Measurements from ENCODE around the gene NRG2.

The NRG2 gene

DNA sequence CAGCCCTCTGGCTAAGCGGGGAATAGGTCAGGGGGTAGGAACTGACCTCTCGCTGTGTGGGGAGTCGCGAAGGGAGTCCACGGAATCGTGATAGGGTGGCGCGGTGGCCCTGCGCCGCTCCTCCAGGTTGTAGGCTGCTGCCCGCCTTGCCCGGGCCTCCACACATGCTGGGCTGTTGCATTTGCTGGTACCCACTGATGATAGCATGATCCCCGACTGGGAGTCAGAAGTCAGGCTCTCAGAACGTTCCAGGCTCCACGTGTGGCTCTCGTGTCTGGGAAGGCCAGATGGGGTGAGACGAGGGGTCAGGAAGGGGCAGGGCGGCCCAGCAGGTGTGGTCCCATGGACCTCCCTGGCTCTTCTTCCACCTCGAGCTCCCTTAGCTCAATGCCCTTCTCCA is 191.5 kb downstream of the NRG2 start:
- no peak for DNase-seq

DNA sequence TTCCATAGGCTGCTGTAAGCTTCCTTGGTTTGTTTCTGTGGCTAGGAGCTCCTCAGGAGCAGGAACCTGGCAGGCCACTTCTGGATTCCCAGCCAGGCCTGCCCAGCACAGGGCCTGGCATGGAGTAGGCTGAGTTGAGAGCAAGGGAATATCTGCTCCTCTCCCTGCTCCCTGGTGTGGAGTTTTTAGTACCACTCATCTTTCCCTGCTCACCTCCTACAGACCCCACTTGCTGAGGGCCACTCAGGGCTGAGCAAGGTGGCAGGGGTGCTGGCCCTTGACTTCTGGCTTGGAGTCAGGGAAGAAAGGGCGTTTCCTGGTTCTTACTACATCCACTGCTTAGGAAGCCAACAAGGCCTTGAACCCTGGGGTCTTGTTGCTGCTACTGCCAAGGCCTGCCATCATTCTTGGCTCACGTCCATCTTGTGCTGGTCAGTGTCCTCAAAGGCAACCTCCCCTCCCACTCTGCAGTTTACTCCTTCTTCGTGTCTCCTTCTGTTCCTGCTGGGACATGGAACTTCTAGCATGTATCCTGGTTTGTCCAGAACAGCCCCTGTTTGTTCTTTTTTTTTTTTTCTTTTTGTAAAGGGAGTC is 192.6 kb downstream of the NRG2 start:
- no peak for DNase-seq

DNA sequence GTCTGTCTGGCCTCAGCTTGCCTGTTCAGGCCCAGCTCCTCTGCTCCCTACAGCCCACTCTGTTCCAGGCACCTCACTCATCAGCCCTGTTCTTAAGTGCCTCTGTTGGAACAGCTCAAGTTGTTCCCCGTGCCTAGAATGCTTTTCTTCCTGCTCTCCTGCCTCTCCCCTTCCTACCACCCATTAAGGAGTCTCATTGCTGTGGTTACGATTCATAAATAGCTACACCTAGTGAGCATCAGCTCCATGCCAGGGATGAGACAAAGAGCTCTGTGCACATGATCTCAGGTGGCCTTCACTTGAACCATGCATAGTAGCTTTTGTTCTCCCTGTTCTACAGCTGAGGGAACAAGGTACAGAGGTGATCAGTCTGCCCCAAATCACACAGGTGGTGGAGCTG is 193.2 kb downstream of the NRG2 start:
- no peak for DNase-seq

GRCh38 chr5:139849501-139849900 is 193.6 kb downstream of the NRG2 start:
- no peak for DNase-seq

DNA sequence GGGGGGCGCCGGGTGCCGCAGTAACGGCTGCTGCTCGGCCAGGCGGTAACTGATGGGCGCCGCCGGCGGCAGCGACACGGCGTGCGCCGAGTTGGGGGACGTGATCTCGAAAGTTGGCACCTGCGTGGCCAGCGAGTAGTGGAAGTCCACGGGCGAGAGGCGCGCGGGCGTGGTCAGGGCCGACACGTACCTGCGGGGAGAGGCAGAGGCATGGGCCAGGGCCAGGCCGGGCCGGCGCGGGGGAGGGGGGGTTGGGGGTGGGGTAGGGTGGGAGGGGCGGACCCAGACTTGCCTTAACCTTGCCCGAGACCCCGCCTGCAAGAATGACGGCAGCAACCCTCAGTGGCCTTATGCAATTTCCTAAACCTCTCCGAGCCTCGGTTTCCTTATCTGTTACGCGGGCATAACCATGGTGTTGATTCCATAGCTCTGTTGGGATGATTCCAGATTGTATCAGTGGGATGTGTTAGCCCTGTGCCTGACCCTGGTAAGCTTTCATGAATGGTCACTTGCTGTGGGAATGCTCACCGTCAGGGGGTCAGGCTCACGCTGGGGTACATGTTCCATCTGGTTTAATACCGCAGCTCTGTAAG is 194.5 kb downstream of the NRG2 start:
- peak; percentile 13 to 32 for DNase-seq

- DNase-seq: peak; percentile 64 to 67
These were observed 195.2 kb downstream of the NRG2 start for GRCh38 chr5:139847790-139848507.

- no peak for DNase-seq
These were observed 196.0 kb downstream of the NRG2 start for GRCh38 chr5:139847091-139847490.

DNA sequence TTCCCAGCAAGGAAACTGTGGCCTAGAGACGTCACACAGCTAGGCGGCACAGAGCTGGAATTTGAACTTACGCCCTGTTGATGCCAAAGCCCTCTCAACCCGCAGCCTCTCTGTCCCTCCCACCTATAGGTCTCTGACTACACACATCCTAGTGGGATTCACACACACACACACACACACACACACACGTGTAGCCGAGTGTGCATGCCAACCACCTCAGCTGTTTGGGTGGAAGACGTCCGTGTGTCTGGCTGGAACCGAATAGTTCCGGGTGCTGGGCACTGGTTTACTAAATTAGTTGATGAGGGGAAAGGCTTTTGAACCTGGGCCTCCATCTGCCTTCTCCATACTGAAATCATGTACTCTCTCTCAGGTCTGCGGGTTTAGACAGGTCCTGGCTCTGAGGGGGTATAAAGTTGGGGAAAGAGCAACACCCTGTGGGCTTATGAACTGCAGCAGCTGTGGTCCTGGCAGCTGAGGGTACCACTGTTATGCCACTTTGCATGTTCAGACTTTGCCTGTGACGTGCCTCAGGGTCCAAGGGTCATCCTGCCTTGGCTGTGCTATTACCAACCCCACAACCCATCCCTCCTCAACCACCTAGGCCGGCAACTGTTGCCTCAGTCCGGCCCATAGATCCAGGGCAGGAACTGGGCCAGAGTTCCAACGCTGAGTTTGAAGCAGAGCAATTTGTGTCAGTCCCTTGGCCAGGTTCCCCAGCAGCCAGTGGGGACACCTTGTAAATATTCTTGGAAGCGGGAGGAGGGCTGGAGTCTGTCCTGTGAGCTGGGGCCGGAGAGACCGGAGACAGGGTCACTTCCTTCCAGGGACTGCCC is 197.0 kb downstream of the NRG2 start:
- DNase-seq: no peak

DNA sequence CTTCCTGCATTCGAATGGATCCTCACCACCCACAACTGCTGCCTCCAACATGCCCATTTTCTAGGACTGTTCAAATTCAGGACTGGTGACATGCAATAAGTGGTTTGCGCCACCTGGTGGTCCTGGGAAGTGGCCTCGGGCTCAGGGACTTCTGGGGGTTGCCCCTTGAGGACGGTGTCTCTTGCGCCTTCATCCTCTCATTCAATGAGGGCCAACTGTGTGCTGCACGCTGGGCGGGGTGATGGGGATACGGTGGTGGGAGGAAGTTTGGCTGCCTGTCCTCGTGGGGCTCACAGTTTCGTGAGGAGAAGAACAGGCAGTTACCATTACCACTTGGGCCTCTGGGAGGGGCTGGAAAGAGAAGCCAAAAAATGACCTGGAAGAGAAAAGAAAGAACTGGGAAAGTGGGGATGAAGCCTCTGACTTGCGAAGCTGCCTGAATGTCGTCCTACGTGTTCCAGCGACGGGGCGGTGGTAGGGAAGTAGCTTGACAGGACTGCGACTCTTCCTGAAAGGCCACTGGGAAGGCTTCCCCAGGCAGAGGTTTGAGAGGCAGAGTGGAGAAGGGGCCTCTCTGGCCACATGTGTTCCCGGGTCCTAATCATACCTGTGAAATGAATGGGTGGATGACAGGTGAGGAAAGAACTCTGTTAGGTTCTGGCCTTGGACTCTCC is 198.5 kb downstream of the NRG2 start:
- peak; percentile 68 to 69 for DNase-seq

DNA sequence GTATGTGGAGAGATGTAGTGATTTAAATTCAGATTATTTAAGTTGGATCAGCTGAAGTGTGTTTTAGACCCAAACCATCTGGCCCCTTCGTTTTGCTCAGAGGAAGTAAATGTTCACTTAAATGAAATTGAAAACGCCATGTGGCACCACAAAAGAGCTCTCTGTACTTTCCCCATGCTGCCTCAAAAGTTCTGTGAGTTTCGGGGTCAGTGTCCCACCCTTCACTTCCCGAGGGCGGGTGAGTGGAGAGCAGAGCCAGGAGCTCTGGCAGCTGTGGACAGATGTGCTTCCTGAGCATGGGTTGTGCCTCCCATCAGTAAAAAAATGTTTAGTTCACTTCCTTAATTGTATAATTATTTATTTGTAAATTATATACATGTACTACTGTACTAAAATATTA is 199.1 kb downstream of the NRG2 start:
- DNase-seq: no peak

DNA sequence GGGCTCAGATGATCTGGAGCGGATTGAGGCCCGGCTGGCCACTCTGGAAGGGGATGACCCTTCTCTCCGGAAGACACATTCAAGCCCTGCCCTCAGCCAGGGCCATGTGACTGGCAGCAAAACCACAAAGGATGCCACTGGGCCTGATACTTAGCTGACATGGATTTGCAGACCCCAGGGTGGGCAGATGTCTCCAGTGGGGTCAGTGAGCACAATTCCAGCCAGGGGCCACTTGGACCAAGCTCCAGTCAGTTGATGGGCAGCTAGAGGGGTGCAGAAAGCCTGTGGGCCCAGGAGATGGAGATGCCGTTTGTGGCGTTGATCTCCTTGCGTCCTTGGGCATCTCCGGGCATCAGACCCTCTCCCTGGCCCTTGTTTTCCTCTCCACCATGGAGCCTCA is 200.8 kb downstream of the NRG2 start:
- DNase-seq: no peak

GRCh38 chr5:139841549-139841948 is 201.6 kb downstream of the NRG2 start:
- no peak for DNase-seq

DNA sequence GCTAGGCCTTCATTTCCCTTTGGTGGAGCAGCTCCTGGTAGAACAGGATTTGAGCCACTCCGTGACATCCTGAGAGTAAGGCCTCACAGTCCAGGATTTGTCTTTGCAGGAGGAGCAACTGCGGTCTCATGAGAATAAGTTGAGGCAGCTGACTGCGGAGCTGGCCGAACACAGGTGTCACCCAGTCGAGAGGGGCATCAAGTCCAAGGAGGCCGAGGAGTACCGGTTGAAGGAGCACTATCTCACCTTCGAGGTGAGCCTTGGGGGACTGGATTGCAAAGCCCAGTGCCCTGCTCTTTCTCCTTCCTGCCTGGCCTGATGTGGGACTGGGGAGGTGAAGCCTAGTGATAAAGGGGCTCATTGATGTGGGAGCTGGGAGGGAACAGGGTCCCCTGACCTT is 203.2 kb downstream of the NRG2 start:
- no peak for DNase-seq

DNA sequence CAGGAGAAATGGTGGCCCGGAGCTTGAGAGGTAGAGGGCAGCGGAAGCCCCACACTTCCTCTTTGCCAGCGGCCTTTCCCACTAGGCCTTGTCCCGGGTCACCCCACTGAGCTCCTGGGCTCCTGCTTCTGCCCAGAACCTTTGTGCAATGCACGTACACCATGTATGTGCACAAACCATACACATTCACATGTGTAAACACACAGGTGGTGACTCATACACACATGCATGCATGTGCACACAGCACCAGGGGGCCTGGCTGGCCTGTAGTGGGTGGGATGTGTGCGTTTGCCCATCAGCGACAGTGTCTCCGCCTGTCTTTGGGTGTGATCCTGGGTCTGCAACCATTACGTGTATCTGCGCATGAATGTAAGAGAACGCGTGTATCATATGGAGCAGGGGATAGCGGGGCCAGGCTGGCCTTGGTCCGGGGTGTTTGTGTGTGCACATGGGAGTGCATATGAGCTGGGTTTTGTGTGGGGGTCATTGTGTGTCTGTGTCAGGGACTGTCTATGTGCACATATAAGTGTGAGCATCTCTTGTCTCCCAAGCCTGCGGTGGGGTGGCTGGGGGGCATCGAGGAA is 203.8 kb downstream of the NRG2 start:
- DNase-seq: no peak

DNA sequence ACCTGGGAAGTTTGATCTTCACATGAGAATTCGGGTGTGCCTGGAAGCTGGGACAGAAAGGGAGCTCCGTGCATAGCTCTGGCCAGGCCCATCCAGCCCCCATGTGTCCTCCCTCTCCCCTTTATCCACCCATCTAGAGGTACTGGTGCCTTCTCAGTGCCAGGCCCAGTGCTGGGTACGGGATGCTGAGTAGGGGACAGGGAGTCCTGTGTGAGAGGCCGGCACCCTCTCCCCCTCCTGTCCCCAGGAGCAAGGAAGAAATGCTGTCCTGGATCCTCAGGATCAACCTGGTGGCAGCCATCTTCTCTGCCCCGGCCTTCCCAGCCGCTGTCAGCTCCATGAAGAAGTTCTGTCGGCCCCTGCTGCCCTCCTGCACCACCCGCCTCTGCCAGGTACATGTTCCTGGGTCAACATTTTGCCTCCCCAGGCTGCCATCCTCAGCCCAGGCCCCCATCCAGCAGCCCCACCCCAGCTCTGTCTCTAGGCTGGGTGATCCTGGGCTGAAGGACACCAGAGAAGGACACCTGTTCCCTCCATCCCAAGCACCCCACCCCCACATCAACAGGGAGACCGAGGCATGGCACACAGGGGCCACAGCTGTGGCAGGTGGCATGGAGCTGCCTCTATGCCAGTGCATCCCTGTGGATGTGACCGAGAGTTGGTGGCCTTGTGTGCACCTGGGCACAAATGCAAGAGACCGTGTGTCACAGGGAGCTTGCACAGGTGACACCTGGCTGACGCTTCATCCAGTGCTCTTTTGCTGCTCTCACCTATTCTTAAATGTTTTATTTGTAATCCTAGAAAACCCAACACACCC is 204.5 kb downstream of the NRG2 start:
- DNase-seq: no peak

DNA sequence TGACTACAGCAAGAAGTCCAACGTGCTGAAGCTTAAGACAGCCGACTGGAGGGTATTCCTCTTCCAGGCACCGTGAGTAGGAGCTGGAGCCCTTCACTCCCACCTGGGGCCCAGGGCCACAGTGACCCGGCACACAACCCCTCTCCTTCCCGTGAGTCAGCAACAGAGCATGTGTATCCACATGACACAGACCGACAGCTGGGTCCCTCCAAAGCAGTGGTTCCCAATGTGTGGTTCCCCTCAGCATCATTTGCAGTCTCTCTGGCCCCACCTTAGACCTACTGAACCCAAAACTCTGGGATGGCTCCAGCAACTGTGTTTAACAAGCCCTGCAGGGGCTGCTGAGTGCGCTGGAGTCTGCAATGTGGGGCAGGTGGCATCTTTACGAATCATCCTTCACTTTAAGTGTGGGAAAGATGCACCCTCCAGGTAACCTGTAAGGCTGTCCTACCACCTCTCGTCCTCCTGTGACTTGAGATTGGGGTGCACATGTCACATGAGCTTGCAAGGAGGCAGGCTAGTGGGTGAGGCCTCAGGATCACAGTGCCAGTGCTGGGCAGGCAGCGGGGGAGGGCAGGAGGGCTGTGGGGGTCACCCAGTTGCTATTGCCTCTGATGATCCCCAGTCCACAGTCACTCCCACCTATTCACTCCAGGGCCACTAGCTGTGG is 205.3 kb downstream of the NRG2 start:
- no peak for DNase-seq

GRCh38 chr5:139836469-139837208 is 206.5 kb downstream of the NRG2 start:
- no peak for DNase-seq

DNA sequence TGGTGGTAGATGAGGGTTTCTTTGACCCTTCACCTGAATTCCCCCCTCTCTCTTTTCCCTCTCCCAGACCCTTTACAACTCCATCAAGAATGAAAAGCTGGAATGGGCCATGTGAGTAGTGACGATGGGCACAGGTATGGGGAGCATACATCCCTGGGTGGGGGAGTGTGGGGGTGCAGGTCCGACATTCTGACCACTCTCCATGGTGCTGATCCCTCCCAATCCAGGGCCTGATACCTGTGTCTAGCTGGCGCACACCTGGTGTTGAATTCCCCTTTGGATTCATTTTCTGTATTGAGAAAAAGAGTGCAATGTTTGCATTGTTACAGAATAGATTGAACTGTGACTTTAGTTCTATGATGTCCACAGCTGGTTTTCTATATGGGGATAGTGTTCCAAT is 207.4 kb downstream of the NRG2 start:
- DNase-seq: no peak

- no peak for DNase-seq
These were observed 209.6 kb downstream of the NRG2 start for GRCh38 chr5:139833525-139833924.

DNA sequence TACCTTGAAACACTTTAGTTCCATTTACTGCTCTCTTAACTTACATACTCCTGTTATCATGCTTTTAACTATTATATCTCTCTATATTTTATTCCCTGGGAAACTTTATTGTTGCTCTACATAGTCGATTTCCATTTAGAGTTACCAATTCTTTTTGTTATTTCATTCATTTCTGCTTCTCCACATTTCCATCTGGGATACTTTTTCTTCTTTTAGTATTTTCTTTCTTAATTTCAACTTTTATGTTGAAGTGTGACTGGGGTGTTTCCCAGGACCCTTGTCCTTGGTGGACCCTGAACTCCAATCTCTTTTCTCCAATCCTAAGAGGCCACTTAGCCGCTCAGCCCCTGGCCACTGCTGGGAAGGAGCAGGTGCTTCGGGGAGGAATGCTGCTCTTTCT is 211.5 kb downstream of the NRG2 start:
- no peak for DNase-seq

Data from activated CD4-positive, alpha-beta T cell treated with anti-CD3 and anti-CD28 coated beads, Interleukin-2, amount 50 U/mL, for 4 hours (primary cell).